Smooth muscle cell (in vitro differentiated cells): ENCODE data around the gene CCDC27. TPM values are rescaled to one million over a fixed set of nuclear protein-coding genes. Genes with fewer than 3 reads are reported as not detected.
A peak's percentile ranks its signal among the peaks of the same experiment; 100 is the strongest.

Source experiments
- DNase-seq: peaks from one replicate; lab custom pipeline; 2025; ENCODE audit not compliant: unreplicated experiment; lab: John Stamatoyannopoulos, UW
- H2AFZ ChIP-seq: fragments of 200-600 bp; sonication (generic); 2 replicates; pipeline ENCODE4 v1.6.0; 2016; ENCODE audit warnings: antibody characterized with exemption, low read depth, mild to moderate bottlenecking
- H3F3A ChIP-seq: fragments of 200-600 bp; sonication (generic); 2 replicates; pipeline ENCODE4 v1.6.0; 2017; ENCODE audit warnings: antibody characterized with exemption, low read depth
- H3K27ac ChIP-seq: fragments of 200-600 bp; sonication (generic); 2 replicates; pipeline ENCODE4 v1.5.1; 2016; ENCODE audit warnings: low read depth, mild to moderate bottlenecking
- H3K27me3 ChIP-seq: fragments of 200-600 bp; sonication (generic); 2 replicates; pipeline ENCODE4 v1.6.1; 2016; ENCODE audit warnings: low read depth, mild to moderate bottlenecking
- H3K36me3 ChIP-seq: fragments of 200-600 bp; sonication (generic); 2 replicates; pipeline ENCODE4 v1.5.1; 2016; ENCODE audit warnings: low read depth
- H3K4me1 ChIP-seq: fragments of 200-600 bp; sonication (generic); 2 replicates; pipeline ENCODE4 v1.5.1; 2016; ENCODE audit warnings: low read depth
- H3K4me2 ChIP-seq: fragments of 200-600 bp; sonication (generic); 2 replicates; pipeline ENCODE4 v1.6.0; 2016; ENCODE audit warnings: mild to moderate bottlenecking
- H3K4me3 ChIP-seq: fragments of 200-600 bp; sonication (generic); 2 replicates; pipeline ENCODE4 v1.5.1; 2016; ENCODE audit warnings: mild to moderate bottlenecking
- H3K79me2 ChIP-seq: fragments of 200-600 bp; sonication (generic); 2 replicates; pipeline ENCODE4 v1.6.0; 2016; ENCODE audit warnings: low read depth, mild to moderate bottlenecking
- H3K9ac ChIP-seq: fragments of 200-600 bp; sonication (generic); 2 replicates; pipeline ENCODE4 v1.6.0; 2016; ENCODE audit warnings: low read depth
- H3K9me3 ChIP-seq: fragments of 200-600 bp; sonication (generic); replicated peaks from 2 replicates; pipeline ENCODE4 v1.5.1; 2016; ENCODE audit warnings: low read depth
- H4K20me1 ChIP-seq: fragments of 200-600 bp; sonication (generic); 2 replicates; pipeline ENCODE4 v1.6.0; 2016; ENCODE audit warnings: low read depth
- WGBS: methylation state at CpG from one replicate; pipeline ENCODE4 v1.1.7; 2016; ENCODE audit warnings: low lambda C conversion rate; 5-methylcytosine and 5-hydroxymethylcytosine counted together
- polyA plus RNA-seq: library from polyadenylated mRNA; unstranded; fragments of >200 nt; fragmentation: Nextera tagmentation; extraction: Ambion mirVana; gene quantifications from 2 replicates; pipeline ENCODE4 v1.2.1, GENCODE V29; 2016
- total RNA-seq: library from RNA; depleted of rRNA; stranded (reverse); fragments of >200 nt; gene quantifications from 2 replicates; pipeline ENCODE4 v1.2.3, GENCODE V29; 2014
- TF ChIP-seq, protein P1 (sequence below): fragments of 200-600 bp; sonication (generic); IDR thresholded peaks from 2 replicates; pipeline ENCODE4 v1.5.1; 2017; ENCODE audit warnings: borderline replicate concordance, mild to moderate bottlenecking, antibody characterized with exemption; ENCODE audit not compliant: insufficient read depth, poor library complexity, severe bottlenecking

CCDC27 gene
- total and polyA plus RNA-seq, 2 experiments from 2014 or later: not detected

DNA sequence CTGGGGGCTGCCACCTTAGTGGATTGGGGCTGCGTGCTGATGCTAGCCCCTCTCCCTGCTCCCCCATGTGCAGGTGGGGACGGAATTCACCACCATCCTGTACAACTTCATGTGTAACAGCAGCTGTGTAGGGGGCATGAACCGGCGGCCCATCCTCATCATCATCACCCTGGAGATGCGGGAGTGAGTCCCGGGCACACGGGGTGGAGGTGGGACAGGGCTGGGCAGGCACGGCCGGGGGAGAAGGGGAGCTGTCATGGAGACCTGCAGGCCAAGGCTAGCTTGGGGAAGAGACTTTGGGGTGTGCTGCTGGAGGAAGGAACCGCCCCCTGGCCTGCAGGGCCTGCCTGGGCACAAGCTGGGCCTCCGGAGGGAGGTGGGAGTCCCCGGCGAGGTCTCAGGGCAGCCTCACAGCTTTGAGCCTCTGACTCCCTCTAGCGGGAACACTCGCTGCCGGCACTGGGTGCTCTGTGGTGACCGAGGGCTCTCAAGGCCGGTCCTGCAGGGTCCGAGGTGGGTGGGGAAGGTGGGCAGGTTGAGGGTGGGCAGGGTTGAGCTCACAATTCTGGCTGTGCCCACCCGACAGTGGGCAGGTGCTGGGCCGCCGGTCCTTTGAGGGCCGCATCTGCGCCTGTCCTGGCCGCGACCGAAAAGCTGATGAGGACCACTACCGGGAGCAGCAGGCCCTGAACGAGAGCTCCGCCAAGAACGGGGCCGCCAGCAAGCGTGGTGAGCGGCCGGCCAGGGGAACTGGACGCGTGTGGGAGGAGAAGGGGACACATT, 25.0 kb upstream of the CCDC27 start:
- Histone ChIP-seq H3K9me3 (no peaks in the 10 kb centered on the region), H3F3A (no peaks in the 10 kb centered on the region), H3K4me3 (no peak overlapping the region), H3K9ac (no peak overlapping the region), H3K27ac (no peak overlapping the region), H3K79me2 (no peaks in the 10 kb centered on the region), H3K4me1 (no peaks in the 10 kb centered on the region), H2AFZ (no peak overlapping the region), H3K4me2 (no peak overlapping the region), H4K20me1 (no peaks in the 10 kb centered on the region), H3K36me3 (no peaks in the 10 kb centered on the region), H3K27me3 (no peaks in the 10 kb centered on the region)
- DNase-seq: no peak
- 65% methylated on average over 35 of the region's 37 CpGs for WGBS
- TF ChIP-seq, protein P1, sequence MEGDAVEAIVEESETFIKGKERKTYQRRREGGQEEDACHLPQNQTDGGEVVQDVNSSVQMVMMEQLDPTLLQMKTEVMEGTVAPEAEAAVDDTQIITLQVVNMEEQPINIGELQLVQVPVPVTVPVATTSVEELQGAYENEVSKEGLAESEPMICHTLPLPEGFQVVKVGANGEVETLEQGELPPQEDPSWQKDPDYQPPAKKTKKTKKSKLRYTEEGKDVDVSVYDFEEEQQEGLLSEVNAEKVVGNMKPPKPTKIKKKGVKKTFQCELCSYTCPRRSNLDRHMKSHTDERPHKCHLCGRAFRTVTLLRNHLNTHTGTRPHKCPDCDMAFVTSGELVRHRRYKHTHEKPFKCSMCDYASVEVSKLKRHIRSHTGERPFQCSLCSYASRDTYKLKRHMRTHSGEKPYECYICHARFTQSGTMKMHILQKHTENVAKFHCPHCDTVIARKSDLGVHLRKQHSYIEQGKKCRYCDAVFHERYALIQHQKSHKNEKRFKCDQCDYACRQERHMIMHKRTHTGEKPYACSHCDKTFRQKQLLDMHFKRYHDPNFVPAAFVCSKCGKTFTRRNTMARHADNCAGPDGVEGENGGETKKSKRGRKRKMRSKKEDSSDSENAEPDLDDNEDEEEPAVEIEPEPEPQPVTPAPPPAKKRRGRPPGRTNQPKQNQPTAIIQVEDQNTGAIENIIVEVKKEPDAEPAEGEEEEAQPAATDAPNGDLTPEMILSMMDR: peak; percentile 33

DNA sequence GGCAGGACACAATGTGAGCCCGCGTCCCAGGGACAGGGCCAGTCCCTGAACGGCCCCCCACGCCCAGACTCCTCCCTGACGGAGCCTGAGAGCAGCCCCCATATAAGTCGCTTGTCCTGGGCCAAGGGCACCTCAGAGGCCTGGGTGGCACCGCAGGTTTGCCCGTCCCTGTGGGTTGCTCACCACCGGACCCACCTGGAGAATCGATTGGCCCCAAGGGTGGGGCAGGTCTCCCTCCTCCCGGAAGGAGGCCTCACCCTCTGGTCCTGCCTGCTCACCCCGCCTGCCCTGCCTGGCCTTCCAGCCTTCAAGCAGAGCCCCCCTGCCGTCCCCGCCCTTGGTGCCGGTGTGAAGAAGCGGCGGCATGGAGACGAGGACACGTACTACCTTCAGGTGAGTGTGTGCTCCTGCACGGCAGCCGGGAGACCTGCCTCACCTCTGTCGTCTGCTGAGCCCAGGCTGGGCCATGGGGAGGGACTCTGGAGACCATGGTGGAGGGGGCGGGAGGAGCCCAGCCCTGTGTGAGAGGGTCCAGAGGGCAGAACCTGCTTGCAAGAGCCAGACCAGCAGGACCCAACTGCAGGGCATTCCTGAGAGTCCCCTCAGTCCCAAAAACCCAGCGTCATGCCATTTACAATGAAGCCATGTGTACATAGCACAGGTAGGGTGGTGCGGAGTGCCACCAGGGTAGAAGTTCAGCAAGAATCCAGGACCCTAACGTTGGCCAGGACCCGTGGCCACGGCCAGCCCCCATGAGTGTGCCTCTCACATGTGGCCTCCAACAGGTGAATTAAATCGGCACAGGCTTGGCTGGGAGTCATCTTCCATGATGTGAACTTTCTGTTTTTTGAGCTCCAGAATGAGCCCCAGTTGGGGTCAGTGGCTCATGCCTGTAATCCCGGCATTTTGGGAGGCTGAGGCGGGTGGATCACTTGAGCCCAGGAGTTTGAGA, 24.1 kb upstream of the CCDC27 start:
- H2AFZ ChIP-seq: no peak overlapping the region
- H3K4me1 ChIP-seq: no peaks in the 10 kb centered on the region
- H3K4me3 ChIP-seq: no peak overlapping the region
- H3K27ac ChIP-seq: no peak overlapping the region
- no peaks in the 10 kb centered on the region for H3K36me3 ChIP-seq
- no peaks in the 10 kb centered on the region for H3K79me2 ChIP-seq
- no peaks in the 10 kb centered on the region for H3F3A ChIP-seq
- TF ChIP-seq, protein P1: no peak
- no peaks in the 10 kb centered on the region for H3K9me3 ChIP-seq
- H3K27me3 ChIP-seq: no peaks in the 10 kb centered on the region
- H3K9ac ChIP-seq: no peak overlapping the region
- no peaks in the 10 kb centered on the region for H4K20me1 ChIP-seq
- H3K4me2 ChIP-seq: no peak overlapping the region
- 90% methylated on average over 27 of the region's 31 CpGs for WGBS
- DNase-seq: no peak

DNA sequence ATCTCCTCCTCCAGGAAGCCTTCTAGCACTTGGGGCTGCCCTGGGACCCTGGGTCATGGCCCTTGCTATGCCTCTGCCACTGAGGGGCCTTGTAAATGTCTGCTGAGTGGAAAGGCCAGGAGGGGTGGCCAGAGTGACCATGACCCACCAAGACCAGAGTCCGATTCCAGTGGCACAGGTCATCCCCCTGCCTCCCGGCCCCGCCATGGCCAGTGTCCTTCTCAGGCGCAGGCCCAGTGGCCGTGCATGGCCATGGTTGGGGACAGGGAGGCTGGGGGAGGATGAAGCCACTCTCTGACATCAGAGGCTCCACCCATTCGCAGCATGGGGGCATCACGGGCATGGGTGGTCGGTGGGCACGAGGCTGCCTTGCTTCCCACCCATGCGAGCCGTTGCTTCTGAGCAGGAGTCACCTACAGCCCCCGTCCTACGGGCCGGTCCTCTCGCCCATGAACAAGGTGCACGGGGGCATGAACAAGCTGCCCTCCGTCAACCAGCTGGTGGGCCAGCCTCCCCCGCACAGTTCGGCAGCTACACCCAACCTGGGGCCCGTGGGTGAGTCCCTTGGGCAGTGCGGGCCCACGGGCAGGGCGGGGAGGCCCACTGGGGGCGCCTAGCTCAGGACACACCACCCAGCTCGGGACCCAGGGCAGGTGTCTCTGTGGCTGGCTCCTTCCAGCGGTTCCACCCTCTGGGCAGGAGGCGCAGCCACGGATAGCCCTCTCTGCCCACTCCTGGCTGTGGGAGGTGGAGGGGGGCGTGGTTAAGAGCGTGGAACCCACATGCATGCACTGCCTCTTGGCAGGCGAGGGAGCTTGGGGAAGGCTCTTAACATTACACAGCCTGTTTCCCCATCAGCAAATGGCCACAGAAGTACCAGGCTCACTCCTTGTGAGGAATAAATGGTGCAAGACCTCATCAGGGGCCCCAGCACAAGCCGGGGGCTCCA, 22.4 kb upstream of the CCDC27 start:
- TF ChIP-seq, protein P1: no peak
- DNase-seq: no peak
- WGBS: 94% methylated on average over 27 of the region's 32 CpGs

More for the DNA sequence above, 22.4 kb upstream of the CCDC27 start:
- Histone ChIP-seq H3K4me1 (no peaks in the 10 kb centered on the region), H3K9ac (no peak overlapping the region), H2AFZ (no peak overlapping the region), H3K4me2 (no peak overlapping the region), H3K9me3 (no peaks in the 10 kb centered on the region), H3K4me3 (no peak overlapping the region), H3F3A (no peaks in the 10 kb centered on the region), H3K36me3 (no peaks in the 10 kb centered on the region), H3K27me3 (no peaks in the 10 kb centered on the region), H3K79me2 (no peaks in the 10 kb centered on the region), H4K20me1 (no peaks in the 10 kb centered on the region), H3K27ac (no peak overlapping the region)
